Mesenchymal stem cell (in vitro differentiated cells and primary cell): ENCODE measurements around the gene RPP25L.

Experiments used
- DNase-seq: peaks from one replicate; pipeline ENCODE4 v3.0.0-alpha.2; 2013
- H2AFZ ChIP-seq: one replicate; pipeline ENCODE4 v1.6.1; 2013; ENCODE audit warnings: low read depth, mild to moderate bottlenecking, control low read depth, inconsistent platforms, low read length, moderate library complexity
- H2AK5ac ChIP-seq: 2 replicates; pipeline ENCODE4 v1.6.1; 2013; ENCODE audit warnings: low read length, moderate library complexity, mild to moderate bottlenecking, inconsistent platforms; ENCODE audit not compliant: severe bottlenecking
- H2BK120ac ChIP-seq: one replicate; pipeline ENCODE4 v1.6.1; 2013; ENCODE audit warnings: low read depth, mild to moderate bottlenecking, inconsistent platforms, low read length, moderate library complexity
- H2BK12ac ChIP-seq, 2 experiments: one replicate each; pipeline ENCODE4 v1.6.1; 2013; ENCODE audit warnings: inconsistent platforms in 2 of 2, low read length in 2 of 2, mild to moderate bottlenecking in 2 of 2, moderate library complexity in 2 of 2, control low read depth in 1 of 2
- H2BK15ac ChIP-seq: one replicate; pipeline ENCODE4 v1.6.1; 2013; ENCODE audit warnings: mild to moderate bottlenecking, low read depth, inconsistent platforms; ENCODE audit not compliant: poor library complexity, severe bottlenecking
- H2BK5ac ChIP-seq: 2 replicates; pipeline ENCODE4 v1.6.1; 2013; ENCODE audit warnings: low read depth, mild to moderate bottlenecking, low read length, control low read depth, inconsistent platforms; ENCODE audit not compliant: poor library complexity, severe bottlenecking
- H3K14ac ChIP-seq, 2 experiments: one replicate each; pipeline ENCODE4 v1.6.1; 2013; ENCODE audit warnings: inconsistent platforms in 2 of 2, low read length in 2 of 2, control low read depth in 1 of 2, mild to moderate bottlenecking in 1 of 2, moderate library complexity in 1 of 2
- H3K18ac ChIP-seq, 2 experiments: one replicate each; pipeline ENCODE4 v1.6.1; 2013; ENCODE audit warnings: inconsistent platforms in 2 of 2, low read length in 2 of 2, control low read depth in 1 of 2, low read depth in 1 of 2, mild to moderate bottlenecking in 1 of 2
- H3K23ac ChIP-seq, 2 experiments: one replicate each; pipeline ENCODE4 v1.6.1; 2013; ENCODE audit warnings: inconsistent platforms in 2 of 2, low read length in 2 of 2, mild to moderate bottlenecking in 2 of 2, moderate library complexity in 2 of 2, control low read depth in 1 of 2
- H3K27ac ChIP-seq: 2 replicates; pipeline ENCODE4 v1.5.1; 2013; ENCODE audit warnings: mild to moderate bottlenecking, moderate library complexity, low read length, control low read depth, inconsistent platforms; ENCODE audit not compliant: poor library complexity, severe bottlenecking
- H3K27me3 ChIP-seq, 2 experiments: 2 replicates each; pipeline versions ENCODE4 v1.6.1 to v1.7.0; 2013; ENCODE audit warnings: low read length in 2 of 2, mild to moderate bottlenecking in 2 of 2, moderate library complexity in 2 of 2, control low read depth in 1 of 2, inconsistent platforms in 1 of 2; ENCODE audit not compliant: control insufficient read depth in 1 of 2, insufficient read depth in 1 of 2
- H3K36me3 ChIP-seq, 2 experiments: 2 replicates each; pipeline versions ENCODE4 v1.6.1 to v1.7.0; 2013; ENCODE audit warnings: low read length in 2 of 2, control low read depth in 1 of 2, inconsistent platforms in 1 of 2, low read depth in 1 of 2, mild to moderate bottlenecking in 1 of 2; ENCODE audit not compliant: insufficient read depth in 2 of 2, control insufficient read depth in 1 of 2
- H3K4ac ChIP-seq, 2 experiments: one replicate each; pipeline ENCODE4 v1.6.1; 2013; ENCODE audit warnings: inconsistent platforms in 2 of 2, low read length in 2 of 2, mild to moderate bottlenecking in 2 of 2, moderate library complexity in 2 of 2, control low read depth in 1 of 2, low read depth in 1 of 2
- H3K4me1 ChIP-seq: 2 replicates; pipeline ENCODE4 v1.6.1; 2013; ENCODE audit warnings: low read depth, low read length, control low read depth; ENCODE audit not compliant: control insufficient read depth, insufficient read depth
- H3K4me2 ChIP-seq: 2 replicates; pipeline ENCODE4 v1.6.1; 2013; ENCODE audit warnings: low read length, mild to moderate bottlenecking, inconsistent platforms; ENCODE audit not compliant: poor library complexity, severe bottlenecking
- H3K4me3 ChIP-seq, 2 experiments: 2 replicates each; pipeline versions ENCODE4 v1.5.1 to v1.7.0; 2013; ENCODE audit warnings: low read length in 2 of 2, mild to moderate bottlenecking in 2 of 2, control low read depth in 1 of 2, low read depth in 1 of 2; ENCODE audit not compliant: insufficient read depth in 1 of 2
- H3K79me1 ChIP-seq: replicated peaks from 2 replicates; pipeline ENCODE4 v1.6.1; 2013; ENCODE audit warnings: mild to moderate bottlenecking, control low read depth, low read length, inconsistent platforms; ENCODE audit not compliant: poor library complexity, severe bottlenecking
- H3K9ac ChIP-seq: 2 replicates; pipeline ENCODE4 v1.7.0; 2013; ENCODE audit warnings: mild to moderate bottlenecking, low read length, moderate library complexity
- H3K9me3 ChIP-seq: 2 replicates; pipeline ENCODE4 v1.7.0; 2013; ENCODE audit warnings: mild to moderate bottlenecking, low read length; ENCODE audit not compliant: control insufficient read depth
- H4K8ac ChIP-seq: one replicate; pipeline ENCODE4 v1.6.1; 2013; ENCODE audit warnings: inconsistent platforms, mild to moderate bottlenecking, low read length, moderate library complexity
- H4K91ac ChIP-seq: one replicate; pipeline ENCODE4 v1.6.1; 2013; ENCODE audit warnings: mild to moderate bottlenecking, low read length, inconsistent platforms
- WGBS: methylation state at CpG from one replicate; pipeline ENCODE4 v1.1.7; 2013; ENCODE audit warnings: mixed read lengths; 5-methylcytosine and 5-hydroxymethylcytosine counted together

RPP25L gene

DNA sequence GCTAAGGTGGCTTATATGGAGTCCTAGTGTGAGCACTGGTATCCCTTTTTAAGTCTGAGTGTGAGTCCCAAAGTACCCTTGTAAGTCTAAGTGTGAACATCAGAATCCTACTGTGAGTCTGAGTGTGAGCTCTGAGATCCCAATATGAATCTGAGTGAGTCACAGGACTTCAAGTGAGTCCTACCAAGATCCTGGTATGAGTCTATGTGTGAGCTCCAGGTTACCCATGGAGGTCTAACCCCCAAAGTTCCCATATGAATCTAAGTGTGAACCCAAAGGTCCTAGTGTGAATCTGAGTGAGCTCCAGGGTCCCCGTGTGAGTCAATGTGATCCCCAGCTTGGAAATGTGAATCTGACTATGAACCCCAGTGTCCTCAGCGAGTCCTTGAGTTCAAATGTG, 24.6 kb downstream of the RPP25L start:
- no peak overlapping the region for H2BK120ac ChIP-seq
- H3K9ac ChIP-seq: no peak overlapping the region
- no peak overlapping the region for H2BK5ac ChIP-seq
- no peak overlapping the region for H2AK5ac ChIP-seq
- H3K27me3 ChIP-seq: peaks cover 92 to 94% of the 10 kb centered on the region in 2 experiments
- WGBS: 67% methylated on average over 2 of the region's 2 CpGs
- no peak overlapping the region for H3K18ac ChIP-seq
- no peak overlapping the region for H3K23ac ChIP-seq
- no peak overlapping the region for H3K14ac ChIP-seq
- DNase-seq: no peak
- H3K4me3 ChIP-seq: no peak overlapping the region
- no peak overlapping the region for H2AFZ ChIP-seq
- no peaks in the 10 kb centered on the region for H3K79me1 ChIP-seq
- H3K27ac ChIP-seq: no peak overlapping the region
- no peaks in the 10 kb centered on the region for H3K36me3 ChIP-seq
- no peak overlapping the region for H4K91ac ChIP-seq
- H3K4me1 ChIP-seq: peaks cover 26% of the 10 kb centered on the region
- no peak overlapping the region for H3K4me2 ChIP-seq
- H3K4ac ChIP-seq: no peak overlapping the region
- no peak overlapping the region for H2BK15ac ChIP-seq
- no peak overlapping the region for H4K8ac ChIP-seq
- no peak overlapping the region for H2BK12ac ChIP-seq
- H3K9me3 ChIP-seq: no peaks in the 10 kb centered on the region

DNA sequence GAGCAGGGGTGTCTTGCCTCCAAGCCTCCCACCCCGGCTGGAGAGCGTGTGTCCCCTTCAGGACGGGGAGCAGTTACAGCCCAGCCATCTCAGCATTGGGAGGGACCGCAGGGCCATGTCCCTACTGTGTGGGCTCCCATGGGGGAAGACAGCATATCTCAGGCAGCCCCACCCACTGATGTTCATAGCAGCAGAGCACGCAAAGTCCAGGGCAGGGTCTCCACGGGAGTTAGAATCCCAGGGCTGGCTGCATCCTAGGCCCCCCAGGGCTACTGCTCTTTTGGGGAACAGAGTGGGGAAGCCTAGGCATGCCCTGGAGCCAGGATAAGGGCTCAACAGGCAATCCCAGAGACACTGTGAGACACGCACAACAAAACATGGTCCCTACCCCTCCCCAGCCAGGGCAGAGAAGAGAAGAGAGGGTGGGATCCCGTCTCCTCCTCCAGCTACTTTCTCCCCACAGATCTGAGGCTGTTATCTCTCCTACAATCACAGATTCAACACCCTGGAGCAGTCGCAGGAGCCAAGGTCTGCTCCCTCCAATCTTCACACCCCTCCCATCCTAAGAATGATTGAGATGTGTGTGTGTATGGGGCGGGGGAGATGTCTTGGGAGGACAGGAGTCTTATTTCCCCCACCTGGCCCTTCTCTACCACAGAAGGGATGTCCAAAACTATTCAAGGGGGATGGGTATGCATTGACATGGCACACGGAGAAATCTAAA, 25.8 kb downstream of the RPP25L start:
- WGBS: 10% methylated on average over 7 of the region's 11 CpGs
- no peak overlapping the region for H3K4me2 ChIP-seq

GRCh38 chr9:34584970-34585369, 26.9 kb downstream of the RPP25L start:
- DNase-seq: no peak
- WGBS: 78% methylated on average over 5 of the region's 5 CpGs
- Histone ChIP-seq H3K79me1 (no peaks in the 10 kb centered on the region), H3K9me3 (no peaks in the 10 kb centered on the region), H3K4me1 (peaks cover 8% of the 10 kb centered on the region), H2AK5ac (no peak overlapping the region), H3K4ac (no peak overlapping the region), H4K91ac (no peak overlapping the region), H3K9ac (no peak overlapping the region), H2AFZ (no peak overlapping the region), H3K18ac (no peak overlapping the region), H2BK15ac (no peak overlapping the region), H3K27me3 (peaks cover 87 to 91% of the 10 kb centered on the region in 2 experiments), H3K23ac (no peak overlapping the region), H3K4me2 (no peak overlapping the region), H2BK120ac (no peak overlapping the region), H3K36me3 (no peaks in the 10 kb centered on the region), H4K8ac (no peak overlapping the region), H3K14ac (peak overlapping the region in 1 of 2 experiments; percentile 71), H2BK12ac (no peak overlapping the region), H3K4me3 (no peak overlapping the region), H3K27ac (no peak overlapping the region), H2BK5ac (no peak overlapping the region)

More for the DNA sequence above, 25.8 kb downstream of the RPP25L start:
- H3K79me1 ChIP-seq: no peaks in the 10 kb centered on the region
- no peaks in the 10 kb centered on the region for H3K36me3 ChIP-seq
- H2BK12ac ChIP-seq: no peak overlapping the region
- DNase-seq: no peak
- H4K8ac ChIP-seq: no peak overlapping the region
- H2AFZ ChIP-seq: no peak overlapping the region
- H3K27ac ChIP-seq: no peak overlapping the region
- no peak overlapping the region for H3K4ac ChIP-seq
- H3K18ac ChIP-seq: no peak overlapping the region
- no peak overlapping the region for H4K91ac ChIP-seq
- no peaks in the 10 kb centered on the region for H3K9me3 ChIP-seq
- peaks cover 89 to 91% of the 10 kb centered on the region in 2 experiments for H3K27me3 ChIP-seq
- H2BK15ac ChIP-seq: no peak overlapping the region
- no peak overlapping the region for H3K9ac ChIP-seq
- no peak overlapping the region for H2BK120ac ChIP-seq
- H3K23ac ChIP-seq: no peak overlapping the region
- H3K4me1 ChIP-seq: peaks cover 19% of the 10 kb centered on the region
- H3K4me3 ChIP-seq: no peak overlapping the region
- H3K14ac ChIP-seq: no peak overlapping the region
- H2BK5ac ChIP-seq: no peak overlapping the region
- no peak overlapping the region for H2AK5ac ChIP-seq

GRCh38 chr9:34582787-34583186, 29.1 kb downstream of the RPP25L start:
- Histone ChIP-seq H3K18ac (no peak overlapping the region), H2BK15ac (no peak overlapping the region), H3K27ac (no peak overlapping the region), H3K4me3 (no peak overlapping the region), H4K8ac (no peak overlapping the region), H2BK5ac (no peak overlapping the region), H2AK5ac (no peak overlapping the region), H3K23ac (no peak overlapping the region), H3K9ac (no peak overlapping the region), H3K4ac (no peak overlapping the region), H2BK120ac (no peak overlapping the region), H3K36me3 (no peaks in the 10 kb centered on the region), H3K4me2 (no peak overlapping the region), H3K4me1 (peaks cover 9% of the 10 kb centered on the region), H3K27me3 (peaks cover 85 to 96% of the 10 kb centered on the region in 2 experiments), H2AFZ (no peak overlapping the region), H3K79me1 (no peaks in the 10 kb centered on the region), H3K14ac (no peak overlapping the region), H2BK12ac (no peak overlapping the region), H4K91ac (no peak overlapping the region), H3K9me3 (no peaks in the 10 kb centered on the region)
- WGBS: 96% methylated on average over 4 of the region's 5 CpGs
- DNase-seq: no peak
